HFFc6 (cell line): ENCODE measurements around the gene TSC22D2. TPM values are rescaled to one million over a fixed set of nuclear protein-coding genes. Genes with fewer than 3 reads are reported as not detected.
A peak's percentile ranks its signal among the peaks of the same experiment; 100 is the strongest.

Experiments
- DNase-seq: peaks from one replicate; pipeline ENCODE4 v3.0.0-alpha.2; 2018
- H3K27ac Mint-ChIP-seq: 2 replicates; pipeline ENCODE4 v1.8.0; 2020; ENCODE audit warnings: mild to moderate bottlenecking, mixed read lengths
- H3K27me3 Mint-ChIP-seq: 2 replicates; pipeline ENCODE4 v1.8.0; 2021; ENCODE audit warnings: mild to moderate bottlenecking, moderate library complexity, mixed read lengths; ENCODE audit not compliant: insufficient read depth
- H3K36me3 Mint-ChIP-seq: 2 replicates; pipeline ENCODE4 v1.8.0; 2021; ENCODE audit warnings: low read depth, mixed read lengths
- H3K4me1 Mint-ChIP-seq: 2 replicates; pipeline ENCODE4 v1.8.0; 2020; ENCODE audit warnings: low read depth, mixed read lengths
- H3K4me3 Mint-ChIP-seq: 2 replicates; pipeline ENCODE4 v1.8.0; 2020; ENCODE audit warnings: mild to moderate bottlenecking, moderate library complexity, mixed read lengths
- H3K9me3 Mint-ChIP-seq: 2 replicates; pipeline ENCODE4 v1.8.0; 2020; ENCODE audit warnings: mild to moderate bottlenecking, mixed read lengths
- CTCF ChIP-seq: fragments of 200-600 bp; sonication (generic); IDR thresholded peaks from 2 replicates; pipeline ENCODE4 v1.5.0; 2021; ENCODE audit warnings: antibody characterized with exemption, mild to moderate bottlenecking
- total RNA-seq, 6 experiments: library from RNA; stranded (reverse); fragmentation: NEBNext Ultra II Directional; extraction: Animal tissue kit (Norgen Biotek cat#: 25700); gene quantifications; 2 replicates in 1 of 6; 3 replicates in 5 of 6; pipeline ENCODE4 v1.2.3, GENCODE V29; 2021

The TSC22D2 gene
- total RNA-seq, 6 experiments from 2014 or later: 56.8 to 81.2 (median 63.0) TPM

DNA sequence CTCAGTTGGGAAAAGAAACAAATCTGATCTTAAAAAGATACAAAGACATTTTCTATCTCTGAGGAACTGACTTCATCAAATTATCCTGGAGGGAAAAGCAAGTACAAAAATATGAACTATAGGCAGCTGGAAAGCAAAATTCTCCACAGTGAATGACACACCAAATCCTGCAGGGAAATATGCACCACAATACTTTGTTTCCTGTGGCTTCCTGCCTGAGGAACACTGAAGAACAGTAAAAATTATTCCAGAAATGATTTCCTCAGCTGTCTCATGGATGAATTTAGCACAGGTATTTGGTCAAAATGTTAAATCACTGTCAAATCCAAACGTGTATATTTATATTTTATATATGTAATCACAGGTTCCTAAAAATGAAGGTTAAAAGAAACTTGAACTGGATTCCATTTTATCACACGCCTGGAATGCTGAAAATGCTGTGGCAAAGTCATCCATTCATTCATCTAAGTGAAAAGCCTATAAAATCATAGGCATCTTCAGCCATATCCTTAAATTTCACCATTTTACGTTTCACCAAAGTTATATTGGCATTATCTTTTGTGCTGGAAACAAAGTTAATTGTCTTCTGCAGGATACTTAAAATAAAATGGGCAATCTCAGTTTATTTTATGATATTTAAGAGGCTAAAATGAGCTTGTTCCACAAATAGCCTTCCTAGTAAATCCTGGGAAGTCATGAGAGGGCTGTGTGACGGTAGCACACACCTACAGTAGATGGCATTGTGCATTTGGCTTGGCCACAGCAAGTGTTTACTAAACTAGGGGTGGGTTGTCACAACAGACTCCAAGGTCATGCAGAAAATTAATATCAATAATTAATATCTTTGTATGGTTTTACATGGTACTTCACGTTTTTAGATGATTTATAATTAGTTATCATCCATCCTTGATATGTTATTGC is 19.3 kb upstream of the TSC22D2 start:
- Mint-ChIP-seq H3K4me1 (peaks cover 66% of the 10 kb centered on the region), H3K27me3 (peaks cover 2% of the 10 kb centered on the region; the same call in 1 of the 2 replicates), H3K4me3 (peak overlapping the region; percentile 58), H3K27ac (peak overlapping the region; percentile 62; the same call in 1 of the 2 replicates), H3K36me3 (0 out of 2 replicates have a peak, but pooled peaks cover 11% of the 10 kb centered on the region), H3K9me3 (no peaks in the 10 kb centered on the region)
- DNase-seq: peak; percentile 21
- no peak for TF ChIP-seq CTCF

DNA sequence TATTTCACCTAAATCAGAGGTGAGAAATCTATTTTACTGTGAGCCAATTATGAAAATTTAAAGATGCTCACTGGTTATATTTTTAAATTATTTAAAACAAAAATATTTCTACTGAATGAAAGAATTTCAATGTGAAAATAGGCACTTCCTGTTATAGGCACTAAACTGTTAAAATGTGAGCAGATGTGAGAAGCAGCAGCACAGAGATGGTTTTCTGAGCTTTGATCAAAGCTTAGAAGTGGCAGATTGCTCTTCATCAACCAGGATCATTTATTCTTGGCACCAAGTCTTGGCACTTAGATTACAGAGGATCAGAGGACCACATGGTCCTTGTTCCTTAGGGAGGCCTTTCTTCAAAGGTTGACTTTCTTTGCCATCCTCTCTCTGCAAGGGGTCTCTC is 18.0 kb upstream of the TSC22D2 start:
- TF ChIP-seq CTCF: no peak
- Mint-ChIP-seq H3K4me3 (no peak overlapping the region), H3K36me3 (0 out of 2 replicates have a peak, but pooled peaks cover 11% of the 10 kb centered on the region), H3K4me1 (peaks cover 79% of the 10 kb centered on the region), H3K27me3 (peaks cover 2% of the 10 kb centered on the region; the same call in 1 of the 2 replicates), H3K27ac (no peak overlapping the region), H3K9me3 (no peaks in the 10 kb centered on the region)
- DNase-seq: no peak

GRCh38 chr3:150391161-150391560 is 16.9 kb upstream of the TSC22D2 start:
- H3K27me3 Mint-ChIP-seq: peaks cover 2% of the 10 kb centered on the region; the same call in 1 of the 2 replicates
- no peaks in the 10 kb centered on the region for H3K9me3 Mint-ChIP-seq
- H3K4me1 Mint-ChIP-seq: peaks cover 74% of the 10 kb centered on the region
- H3K27ac Mint-ChIP-seq: no peak overlapping the region
- peak; percentile 21 for DNase-seq
- 0 out of 2 replicates have a peak, but pooled peaks cover 5% of the 10 kb centered on the region for H3K36me3 Mint-ChIP-seq
- TF ChIP-seq CTCF: no peak
- H3K4me3 Mint-ChIP-seq: no peak overlapping the region

DNA sequence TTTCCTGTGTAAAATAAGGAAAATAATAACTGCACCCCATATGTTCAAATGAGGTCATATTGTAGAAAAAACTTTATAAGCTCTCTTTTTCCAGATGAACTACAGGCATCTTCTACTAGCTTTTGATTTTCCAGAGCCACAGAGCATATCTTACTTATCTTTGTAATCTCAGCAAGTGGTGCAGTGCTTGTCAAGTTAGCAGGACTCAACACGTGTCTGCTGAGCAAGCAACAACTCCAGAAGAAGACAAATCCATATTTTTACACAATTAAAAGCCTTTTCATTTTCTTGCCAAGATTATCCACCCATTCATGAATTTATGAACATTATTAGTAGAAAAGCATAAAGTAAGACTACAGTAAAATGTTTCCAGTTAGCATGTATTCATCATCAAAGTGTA is 14.4 kb upstream of the TSC22D2 start:
- Mint-ChIP-seq H3K27ac (no peak overlapping the region), H3K36me3 (0 out of 2 replicates have a peak, but pooled peaks cover 5% of the 10 kb centered on the region), H3K4me1 (peaks cover 65% of the 10 kb centered on the region)

GRCh38 chr3:150394606-150395005 is 13.5 kb upstream of the TSC22D2 start:
- Mint-ChIP-seq H3K27ac (no peak overlapping the region), H3K27me3 (peaks cover 2% of the 10 kb centered on the region; the same call in 1 of the 2 replicates), H3K4me1 (peaks cover 65% of the 10 kb centered on the region), H3K9me3 (no peaks in the 10 kb centered on the region), H3K36me3 (0 out of 2 replicates have a peak, but pooled peaks cover 5% of the 10 kb centered on the region), H3K4me3 (no peak overlapping the region)
- DNase-seq: no peak
- TF ChIP-seq CTCF: no peak

More for the DNA sequence above, 14.4 kb upstream of the TSC22D2 start:
- H3K9me3 Mint-ChIP-seq: no peaks in the 10 kb centered on the region
- no peak for DNase-seq
- peaks cover 2% of the 10 kb centered on the region; the same call in 1 of the 2 replicates for H3K27me3 Mint-ChIP-seq
- H3K4me3 Mint-ChIP-seq: no peak overlapping the region
- TF ChIP-seq CTCF: no peak
